Right cardiac atrium (tissue), 5 donors: ENCODE data around the gene ZC3HAV1. TPM values are rescaled to one million over a fixed set of nuclear protein-coding genes. Genes with fewer than 3 reads are reported as not detected.
"Not testable (repeated sequence)": the region's sequence is repeated elsewhere in the genome, so short reads cannot be mapped to it uniquely, and the experiment has no call there.

Experiments
- ATAC-seq, 2 donors: fragments of 200-7000 bp; cut with Tn5 transposase; one replicate each; pipeline versions ENCODE4 v1.8.0 to v1.9.1; 2020; ENCODE audit warnings: moderate library complexity in 2 of 2, mild to moderate bottlenecking in 1 of 2
- DNase-seq, 3 donors: peaks; one replicate each; pipeline ENCODE4 v3.0.0-alpha.2; 2020
- H3K27ac ChIP-seq: one replicate; pipeline ENCODE4 v1.5.1; 2013; ENCODE audit warnings: mild to moderate bottlenecking, low read length, control low read depth, moderate library complexity
- H3K27me3 ChIP-seq: one replicate; pipeline ENCODE4 v1.6.1; 2013; ENCODE audit not compliant: control insufficient read depth, insufficient read depth
- H3K4me1 ChIP-seq: one replicate; pipeline ENCODE4 v1.6.1; 2013; ENCODE audit warnings: low read length; ENCODE audit not compliant: control insufficient read depth, insufficient read depth
- H3K4me3 ChIP-seq: one replicate; pipeline ENCODE4 v1.5.1; 2013; ENCODE audit warnings: low read length, control low read depth
- H3K9me3 ChIP-seq: one replicate; pipeline ENCODE4 v1.6.1; 2013; ENCODE audit warnings: low read length; ENCODE audit not compliant: control insufficient read depth
- WGBS: extraction: QIAGEN DNeasy Blood & Tissue Kit; methylation state at CpG from one replicate; pipeline ENCODE4 v1.1.7; 2013; 5-methylcytosine and 5-hydroxymethylcytosine counted together
- intact Hi-C, 4 donors: fragments of 100-400 bp; cut with DNase I; formaldehyde crosslinking; loops; one replicate each; pipeline versions ENCODE4 v1.11.0 to v1.14.0; 2022 to 2023
- polyA plus RNA-seq: library from polyadenylated mRNA; stranded (reverse); fragments of 200-250 nt; gene quantifications from one replicate; pipeline ENCODE4 v1.2.3, GENCODE V29; 2013
- total RNA-seq, 4 donors: library from RNA; stranded (reverse); fragmentation: NEBNext Ultra II Directional; extraction: Animal tissue kit (Norgen Biotek cat#: 25700); gene quantifications; one replicate each; pipeline ENCODE4 v1.2.1, GENCODE V29; 2021
- donor health status: healthy with polysubstance abuse.
- donor health status: DM: no; HTN: yes; CAD: no.
- donor health status: DM: no; HTN: no; CAD: no.
- donor health status: DM: no; HTN: yes; CAD: no; lungs with severe emphysema.
- donor health status: DM: yes; HTN: yes; CAD: no.

Gene ZC3HAV1
- total and polyA plus RNA-seq, 5 donors, result 4.1 to 14.1 (median 9.1) TPM

DNA sequence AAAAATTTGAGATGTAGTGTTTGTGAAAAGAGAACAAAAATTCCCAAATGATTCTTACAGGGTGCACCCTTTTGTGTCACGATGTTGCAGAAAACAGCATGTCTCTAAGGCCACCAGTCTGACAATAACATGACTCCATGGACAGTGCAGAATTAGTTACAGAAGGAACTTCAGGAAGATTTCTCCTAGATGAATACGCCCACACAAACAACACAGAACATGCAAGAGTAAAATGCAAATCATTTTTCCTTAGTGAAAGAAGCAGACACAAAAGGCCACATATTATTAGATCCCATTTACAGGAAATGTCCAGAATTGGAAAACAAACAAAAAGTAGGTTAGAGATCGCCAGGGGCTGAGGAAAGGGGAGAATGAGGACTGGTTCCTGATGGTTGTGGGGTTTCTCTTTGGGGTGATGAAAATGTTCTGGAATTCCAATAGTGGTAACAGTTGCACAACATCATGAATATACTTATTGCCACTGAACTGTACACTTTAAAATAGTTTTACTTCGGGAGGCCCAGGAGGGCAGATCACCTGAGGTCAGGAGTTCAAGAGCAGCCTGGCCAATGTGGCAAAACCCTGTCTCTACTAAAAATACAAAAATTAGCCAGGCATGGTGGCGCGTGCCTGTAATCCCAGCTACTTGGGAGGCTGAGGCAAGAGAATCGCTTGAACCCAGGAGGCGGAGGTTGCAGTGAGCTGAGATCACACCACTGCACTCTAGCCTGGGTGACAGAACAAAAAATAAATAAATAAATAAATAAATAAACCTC is 10.2 kb downstream of the ZC3HAV1 start:
- Histone ChIP-seq H3K4me1 (no peaks in the 10 kb centered on the region), H3K27me3 (no peaks in the 10 kb centered on the region), H3K27ac (no peak overlapping the region), H3K4me3 (no peak overlapping the region), H3K9me3 (no peaks in the 10 kb centered on the region)
- intact Hi-C loops, result no loop called here
- 78% methylated on average over 8 of the region's 8 CpGs for WGBS
- no peak for ATAC-seq
- DNase-seq, result no peak

DNA sequence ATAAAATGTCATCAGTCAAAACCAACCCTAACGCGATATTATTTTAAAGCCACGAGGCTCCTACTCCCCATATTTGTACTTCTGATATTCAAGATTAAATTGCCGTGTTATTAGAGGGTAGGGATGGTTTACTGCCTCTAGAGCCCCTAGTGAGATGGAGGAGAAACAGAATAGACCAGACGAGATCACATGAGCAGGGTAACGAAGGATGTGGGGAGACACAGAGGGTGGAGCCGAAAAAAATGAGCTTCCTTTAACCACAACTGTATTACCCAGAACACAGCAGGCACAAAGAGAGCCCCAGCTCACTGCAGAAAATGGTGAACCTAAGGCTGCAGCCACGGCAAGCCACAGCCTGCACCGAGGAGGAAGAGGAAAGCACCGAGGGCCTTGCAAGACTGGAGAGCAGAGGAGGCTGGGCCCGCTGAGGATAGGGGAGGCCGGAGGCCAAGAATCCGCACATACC is 14.3 kb downstream of the ZC3HAV1 start:
- intact Hi-C loops, result no loop called here
- Histone ChIP-seq H3K27me3 (no peaks in the 10 kb centered on the region), H3K4me3 (no peak overlapping the region), H3K4me1 (peaks cover 5% of the 10 kb centered on the region), H3K9me3 (no peaks in the 10 kb centered on the region), H3K27ac (no peak overlapping the region)
- peak; percentile 21 to 40 for ATAC-seq
- peak in 1 of 3 donors; percentile 64 for DNase-seq
- 64% methylated on average over 13 of the region's 13 CpGs for WGBS

DNA sequence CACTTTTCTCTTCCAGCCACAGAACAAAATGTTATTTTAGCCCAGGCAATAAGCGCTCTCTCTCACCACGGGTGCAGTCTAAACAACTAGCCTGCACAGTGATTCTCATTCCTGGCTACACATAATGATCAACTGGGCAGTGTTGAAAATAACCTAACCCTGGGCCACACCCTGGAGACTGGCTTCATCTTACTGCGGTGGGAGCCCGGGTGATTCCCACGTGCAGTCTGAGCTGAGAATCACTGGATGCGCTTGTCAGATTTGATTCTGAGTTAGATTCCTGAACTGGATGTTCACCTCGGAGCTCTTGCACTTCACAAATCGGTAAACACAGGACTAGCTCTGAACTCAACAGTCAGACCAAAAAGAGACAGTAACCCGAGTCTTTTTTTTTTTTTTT is 14.9 kb downstream of the ZC3HAV1 start:
- no peak for DNase-seq
- Histone ChIP-seq H3K27me3 (no peaks in the 10 kb centered on the region), H3K9me3 (no peaks in the 10 kb centered on the region), H3K27ac (no peak overlapping the region), H3K4me3 (no peak overlapping the region), H3K4me1 (peaks cover 5% of the 10 kb centered on the region)
- 54% methylated on average over 9 of the region's 9 CpGs for WGBS
- intact Hi-C loops, result no loop called here
- peak in 1 of 2 donors; percentile 9 for ATAC-seq

DNA sequence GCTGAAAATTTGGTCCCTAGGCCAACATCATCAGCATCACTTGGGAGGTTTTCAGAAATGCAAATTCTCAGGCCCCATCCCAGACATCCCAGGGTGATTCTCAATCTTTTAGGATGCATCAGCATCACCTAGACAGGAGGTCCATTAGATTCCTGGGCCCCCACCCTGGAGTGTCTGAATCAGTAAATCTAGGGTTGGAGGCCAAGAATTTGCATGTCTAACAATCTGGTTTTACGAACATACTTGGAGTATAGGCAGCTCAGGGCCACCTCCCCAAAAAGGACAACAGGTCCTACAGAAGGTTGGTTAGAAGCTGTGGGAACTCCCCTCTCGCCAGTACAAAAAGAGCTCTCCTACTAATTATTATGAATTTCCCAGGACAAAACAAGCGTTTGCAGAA is 15.5 kb downstream of the ZC3HAV1 start:
- Histone ChIP-seq H3K27ac (no peak overlapping the region), H3K4me1 (peaks cover 5% of the 10 kb centered on the region), H3K4me3 (no peak overlapping the region), H3K9me3 (no peaks in the 10 kb centered on the region), H3K27me3 (no peaks in the 10 kb centered on the region)
- ATAC-seq, result no peak
- intact Hi-C loops, result no loop called here
- no peak for DNase-seq
- WGBS, result 81% methylated on average over 3 of the region's 3 CpGs

DNA sequence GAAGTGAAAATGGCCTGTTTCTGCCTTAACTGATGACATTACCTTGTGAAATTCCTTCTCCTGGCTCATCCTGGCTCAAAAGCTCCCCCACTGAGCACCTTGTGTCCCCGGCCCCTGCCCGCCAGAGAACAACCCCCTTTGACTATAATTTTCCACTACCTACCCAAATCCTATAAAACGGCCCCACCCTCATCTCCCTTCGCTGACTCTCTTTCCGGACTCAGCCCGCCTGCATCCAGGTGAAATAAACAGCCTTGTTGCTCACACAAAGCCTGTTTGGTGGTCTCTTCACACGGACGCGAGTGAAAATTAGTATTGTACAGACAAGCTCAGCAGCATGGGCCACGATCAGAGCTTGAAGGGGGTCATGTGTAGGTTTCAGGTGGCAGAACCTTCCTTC is 16.0 kb downstream of the ZC3HAV1 start:
- ATAC-seq, intact Hi-C loops, DNase-seq, H3K9me3 ChIP-seq, H3K27ac ChIP-seq, H3K4me3 ChIP-seq, H3K4me1 ChIP-seq, H3K27me3 ChIP-seq: not testable (repeated sequence)
- 89% methylated on average over 10 of the region's 10 CpGs for WGBS

DNA sequence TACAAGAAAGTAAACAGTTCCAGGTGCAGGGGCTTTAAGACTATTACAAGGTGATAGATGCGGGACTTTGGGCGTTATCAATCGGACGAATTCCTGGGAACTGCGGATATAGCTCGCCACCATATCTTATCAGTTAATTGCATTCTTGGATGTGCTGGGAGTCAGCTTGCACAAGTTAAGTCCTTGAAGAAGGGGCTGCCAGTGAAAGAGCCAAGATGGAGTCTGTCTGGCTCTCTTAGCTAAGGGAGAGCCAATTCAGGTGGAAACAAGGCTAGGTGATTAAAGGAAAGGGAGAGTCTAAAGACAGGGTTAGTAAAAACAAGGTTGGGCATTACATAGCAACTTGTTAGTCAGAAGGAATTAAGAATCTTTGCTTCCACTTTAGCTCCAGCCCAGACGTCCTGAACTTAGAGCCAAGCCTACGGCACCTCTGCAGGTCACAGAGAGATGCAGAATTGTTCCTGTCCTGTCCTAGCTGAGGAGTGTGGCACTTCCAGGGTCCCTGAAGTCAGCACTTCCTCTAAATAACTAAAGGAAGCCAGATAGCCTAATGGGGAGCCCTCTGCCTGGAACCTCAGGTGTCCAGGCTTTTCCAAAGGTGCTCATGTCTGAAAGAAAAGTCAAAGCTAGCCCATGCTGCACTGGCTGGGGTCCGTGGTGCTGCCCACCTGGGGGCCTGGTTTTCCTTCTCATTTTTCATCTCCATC is 17.3 kb downstream of the ZC3HAV1 start:
- ATAC-seq, result no peak
- 52% methylated on average over 9 of the region's 9 CpGs for WGBS
- DNase-seq, result no peak
- H3K4me3 ChIP-seq, result no peak overlapping the region
- H3K27me3 ChIP-seq, result no peaks in the 10 kb centered on the region
- H3K4me1 ChIP-seq, result peaks cover 5% of the 10 kb centered on the region
- H3K9me3 ChIP-seq, result no peaks in the 10 kb centered on the region
- H3K27ac ChIP-seq, result no peak overlapping the region
- intact Hi-C loops, result no loop called here

DNA sequence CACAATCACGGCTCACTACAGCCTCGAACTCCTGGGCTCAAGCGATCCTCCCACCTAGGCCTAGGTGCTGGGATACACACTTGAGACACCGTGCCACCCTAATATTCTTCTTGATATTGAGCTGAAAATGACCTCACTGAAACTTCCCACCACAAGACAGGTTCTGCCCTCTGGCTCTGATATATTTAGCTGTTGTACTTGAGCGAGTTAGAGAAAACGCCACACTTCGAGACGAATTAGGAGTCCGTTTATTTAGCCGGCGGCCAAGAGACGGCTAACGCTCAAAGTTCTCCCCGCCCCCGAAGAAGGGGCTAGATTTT is 17.9 kb downstream of the ZC3HAV1 start:
- Histone ChIP-seq H3K27ac (peak overlapping the region; percentile 56), H3K4me1 (peaks cover 5% of the 10 kb centered on the region), H3K27me3 (no peaks in the 10 kb centered on the region), H3K9me3 (no peaks in the 10 kb centered on the region), H3K4me3 (no peak overlapping the region)
- no peak for DNase-seq
- intact Hi-C loops, result no loop called here
- 78% methylated on average over 15 of the region's 15 CpGs for WGBS
- no peak for ATAC-seq

DNA sequence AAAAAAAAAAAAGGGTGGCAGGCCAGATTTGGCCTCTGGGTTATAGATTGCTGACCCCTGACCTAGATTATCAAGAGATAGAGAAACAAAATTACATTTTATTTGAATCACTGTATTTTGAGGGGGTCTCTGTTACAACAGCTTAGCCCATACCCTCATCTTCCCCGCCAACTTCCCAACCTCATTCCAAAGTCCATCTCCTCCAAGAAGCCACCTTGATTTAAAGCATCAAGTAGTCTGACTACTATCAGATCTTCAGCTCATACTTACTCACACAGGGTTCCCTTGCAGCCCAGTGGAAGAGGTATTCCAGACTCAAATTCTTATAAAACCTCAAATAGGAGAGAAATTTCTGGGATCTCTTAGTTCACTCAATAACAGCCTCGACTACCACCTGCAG is 20.4 kb downstream of the ZC3HAV1 start:
- intact Hi-C loops, result no loop called here
- Histone ChIP-seq H3K9me3 (no peaks in the 10 kb centered on the region), H3K27me3 (no peaks in the 10 kb centered on the region), H3K4me3 (no peak overlapping the region), H3K27ac (no peak overlapping the region), H3K4me1 (peaks cover 7% of the 10 kb centered on the region)
- WGBS, result 95% methylated on average over 2 of the region's 2 CpGs
- DNase-seq (no peak), ATAC-seq (no peak)

DNA sequence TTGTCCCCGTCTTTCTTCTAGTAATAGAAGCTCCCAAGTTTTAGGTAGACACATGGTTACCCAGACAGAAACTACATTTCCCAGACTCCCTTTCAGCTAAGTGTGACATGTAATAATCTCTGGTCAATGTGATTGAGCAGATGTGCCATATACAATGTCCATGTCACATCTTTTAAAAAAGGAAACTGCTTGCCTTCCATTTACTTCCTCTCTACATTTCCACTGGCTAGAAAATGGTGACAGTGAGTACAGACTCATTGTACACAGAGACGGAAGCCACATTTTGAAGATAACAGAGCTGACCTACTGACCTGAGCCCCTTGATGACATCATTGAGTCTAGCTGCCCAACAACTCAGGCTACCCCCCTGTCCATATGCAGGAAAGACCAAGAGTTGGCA is 21.3 kb downstream of the ZC3HAV1 start:
- no peak for ATAC-seq
- Histone ChIP-seq H3K27me3 (no peaks in the 10 kb centered on the region), H3K27ac (no peak overlapping the region), H3K4me1 (peaks cover 7% of the 10 kb centered on the region), H3K4me3 (no peak overlapping the region), H3K9me3 (no peaks in the 10 kb centered on the region)
- 88% methylated on average over 2 of the region's 2 CpGs for WGBS
- intact Hi-C loops, result no loop called here
- no peak for DNase-seq

DNA sequence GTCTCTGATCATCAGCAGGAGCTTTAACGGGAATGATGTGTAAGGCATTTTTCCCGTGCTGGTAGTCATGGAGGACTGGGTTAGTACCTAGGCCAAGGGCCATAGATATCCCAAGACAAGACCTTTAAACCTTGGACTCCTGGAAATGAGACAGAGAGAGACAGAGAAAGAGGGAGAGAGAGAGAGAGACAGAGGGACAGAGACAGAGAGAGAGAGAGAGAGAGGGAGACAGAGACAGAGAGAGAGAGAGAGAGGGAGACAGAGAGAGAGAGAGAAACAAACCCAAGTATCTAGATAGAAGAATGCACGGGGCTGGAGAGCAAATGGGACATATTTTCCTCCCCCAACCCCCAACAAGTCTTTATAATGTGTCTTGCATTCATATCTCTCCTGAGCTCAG is 22.3 kb downstream of the ZC3HAV1 start:
- 84% methylated on average over 3 of the region's 3 CpGs for WGBS
- Histone ChIP-seq H3K27ac (no peak overlapping the region), H3K27me3 (no peaks in the 10 kb centered on the region), H3K4me1 (peaks cover 2% of the 10 kb centered on the region), H3K9me3 (no peaks in the 10 kb centered on the region), H3K4me3 (no peak overlapping the region)
- intact Hi-C loops, result no loop called here
- ATAC-seq (no peak), DNase-seq (no peak)

DNA sequence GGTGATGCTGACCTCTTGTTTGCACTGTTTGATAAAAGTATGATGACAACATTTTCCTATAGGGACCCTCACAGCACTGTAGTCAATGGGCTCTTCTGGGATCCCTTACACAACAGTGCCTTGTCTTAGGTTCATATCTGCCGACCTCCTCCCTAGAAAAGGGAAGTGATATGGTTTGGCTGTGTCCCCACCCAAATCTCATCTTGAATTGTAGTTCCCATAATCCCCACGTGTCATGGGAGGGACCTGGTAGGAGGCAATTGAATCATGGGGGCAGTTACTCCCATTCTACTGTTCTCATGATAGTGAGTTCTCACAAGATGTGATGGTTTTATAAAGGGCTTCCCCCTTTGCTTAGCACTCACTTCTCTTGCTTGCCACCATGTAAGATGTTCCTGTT is 23.1 kb downstream of the ZC3HAV1 start:
- WGBS, result 56% methylated on average over 2 of the region's 2 CpGs
- Histone ChIP-seq H3K27ac (no peak overlapping the region), H3K27me3 (no peaks in the 10 kb centered on the region), H3K9me3 (no peaks in the 10 kb centered on the region), H3K4me1 (peaks cover 2% of the 10 kb centered on the region), H3K4me3 (no peak overlapping the region)
- DNase-seq (no peak), ATAC-seq (peak in 1 of 2 donors; percentile 36)
- intact Hi-C loops, result no loop called here
